HL-60/S4 (cell line): ENCODE data around the gene SUMF1.
"Not testable (repeated sequence)": the region's sequence is repeated elsewhere in the genome, so short reads cannot be mapped to it uniquely, and the experiment has no call there.

Experiments used
- in situ Hi-C: fragments of 300-500 bp; cut with MboI; formaldehyde crosslinking; loops from 2 replicates; pipeline ENCODE4 v1.14.3; 2022; ENCODE audit warnings: low sequenced_read_pairs

Gene SUMF1

GRCh38 chr3:4462369-4463040 lies 4.6 kb downstream of the SUMF1 start:
- in situ Hi-C loops: no loop called here

DNA sequence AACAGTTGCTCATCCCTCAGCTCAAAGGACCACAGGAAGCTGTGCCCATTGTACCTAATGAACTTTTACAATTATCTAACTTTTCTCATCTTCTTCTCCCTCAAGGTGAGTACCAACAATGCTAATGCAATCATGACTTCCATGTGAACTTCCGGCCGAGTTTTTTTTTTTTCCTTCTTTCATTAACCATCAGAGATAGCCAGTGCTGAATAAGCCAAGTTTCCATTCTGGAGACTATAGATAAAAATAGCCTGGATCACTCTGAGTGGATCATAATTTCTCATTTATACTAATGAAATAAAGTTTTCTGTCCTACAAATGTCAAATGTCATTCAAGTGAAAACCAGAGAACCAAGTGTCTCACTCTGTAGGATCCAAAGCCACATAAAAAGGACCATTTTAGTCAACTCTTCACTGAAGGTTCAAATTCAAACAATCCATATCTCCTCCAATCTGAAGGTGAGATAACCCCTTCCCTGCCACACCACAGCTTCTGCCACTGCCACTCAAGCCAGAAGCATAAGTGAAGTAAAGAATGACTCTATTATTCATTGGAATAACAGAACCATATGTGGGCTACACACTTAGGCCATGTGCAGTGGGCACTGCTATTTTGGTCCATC lies 5.5 kb downstream of the SUMF1 start:
- in situ Hi-C loops: no loop called here

DNA sequence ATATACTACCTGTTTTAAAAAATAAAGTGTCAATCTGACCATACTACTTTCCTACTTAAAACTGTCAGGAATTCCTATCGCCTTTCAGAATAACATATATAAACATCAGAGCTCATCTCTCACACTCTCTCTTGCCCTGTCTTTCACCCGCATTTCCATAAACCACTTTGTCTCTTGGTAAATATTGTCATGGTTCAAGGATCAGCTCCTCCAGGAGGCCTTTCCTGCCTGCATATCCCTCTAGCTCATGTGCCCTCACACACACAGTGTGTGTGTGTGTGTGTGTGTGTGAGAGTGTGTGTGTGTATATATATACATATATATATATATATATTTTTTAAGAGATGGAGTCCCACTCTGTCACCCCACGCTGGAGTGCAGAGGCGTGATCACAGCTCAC lies 6.7 kb downstream of the SUMF1 start:
- in situ Hi-C loops: no loop called here

DNA sequence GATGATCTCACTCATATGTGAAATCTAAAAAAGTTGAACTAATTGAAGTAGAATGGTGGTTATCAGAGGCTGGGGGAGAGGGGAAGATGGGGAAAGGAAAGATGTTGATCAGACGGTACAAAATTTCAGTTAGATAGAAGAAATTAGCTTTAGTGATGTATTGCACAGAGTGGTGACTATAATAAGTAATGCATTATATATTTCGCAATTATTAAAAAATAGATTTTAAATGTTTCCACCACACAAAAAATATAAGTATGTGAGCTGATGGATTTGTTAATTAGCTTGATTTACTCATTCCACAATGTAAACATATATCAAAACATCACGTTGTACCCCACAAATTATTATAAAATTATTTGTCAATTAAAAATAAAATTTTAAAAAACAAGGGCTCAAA lies 8.1 kb downstream of the SUMF1 start:
- in situ Hi-C loops: no loop called here

- in situ Hi-C loops: not testable (repeated sequence)
Measured at GRCh38 chr3:4456780-4457179, 10.3 kb downstream of the SUMF1 start.

GRCh38 chr3:4454142-4454541 lies 12.9 kb downstream of the SUMF1 start:
- in situ Hi-C loops: no loop called here

GRCh38 chr3:4449043-4449805 lies 17.8 kb downstream of the SUMF1 start:
- in situ Hi-C loops: no loop called here

- in situ Hi-C loops: no loop called here
Measured at GRCh38 chr3:4448187-4448586, 18.9 kb downstream of the SUMF1 start.

GRCh38 chr3:4447295-4447999 lies 19.6 kb downstream of the SUMF1 start:
- in situ Hi-C loops: no loop called here

GRCh38 chr3:4440951-4441350 lies 26.1 kb downstream of the SUMF1 start:
- in situ Hi-C loops: no loop called here

GRCh38 chr3:4438296-4438695 lies 28.8 kb downstream of the SUMF1 start:
- in situ Hi-C loops: no loop called here

GRCh38 chr3:4432259-4432658 lies 34.8 kb downstream of the SUMF1 start:
- in situ Hi-C loops: no loop called here

GRCh38 chr3:4429648-4430350 lies 37.3 kb downstream of the SUMF1 start:
- in situ Hi-C loops: no loop called here

- in situ Hi-C loops: no loop called here
Measured at GRCh38 chr3:4426782-4427344, 40.2 kb downstream of the SUMF1 start.

GRCh38 chr3:4426261-4426781 lies 40.7 kb downstream of the SUMF1 start:
- in situ Hi-C loops: no loop called here

- in situ Hi-C loops: no loop called here
Measured at GRCh38 chr3:4425707-4426106, 41.4 kb downstream of the SUMF1 start.

GRCh38 chr3:4425055-4425454 lies 42.0 kb downstream of the SUMF1 start:
- in situ Hi-C loops: no loop called here

GRCh38 chr3:4421121-4421520 lies 45.9 kb downstream of the SUMF1 start:
- in situ Hi-C loops: no loop called here

DNA sequence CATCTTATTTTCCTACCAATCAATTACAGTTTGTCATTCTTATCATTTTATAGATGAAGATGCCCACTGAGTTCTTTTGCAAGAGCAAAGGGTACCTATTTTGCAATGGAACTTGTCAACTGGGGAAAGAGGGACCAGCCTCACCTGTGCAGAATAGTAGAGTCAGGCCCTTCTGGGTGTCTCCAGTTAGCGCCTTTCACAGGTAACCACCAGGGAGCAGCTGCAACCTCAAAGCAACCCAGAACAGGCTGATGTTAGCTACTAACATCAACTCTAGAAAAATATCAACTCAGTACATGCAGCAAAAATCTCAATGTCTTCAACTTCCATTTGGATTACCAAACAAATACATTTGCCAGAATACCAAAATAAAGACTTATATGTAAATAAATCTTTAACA lies 47.1 kb downstream of the SUMF1 start:
- in situ Hi-C loops: no loop called here

DNA sequence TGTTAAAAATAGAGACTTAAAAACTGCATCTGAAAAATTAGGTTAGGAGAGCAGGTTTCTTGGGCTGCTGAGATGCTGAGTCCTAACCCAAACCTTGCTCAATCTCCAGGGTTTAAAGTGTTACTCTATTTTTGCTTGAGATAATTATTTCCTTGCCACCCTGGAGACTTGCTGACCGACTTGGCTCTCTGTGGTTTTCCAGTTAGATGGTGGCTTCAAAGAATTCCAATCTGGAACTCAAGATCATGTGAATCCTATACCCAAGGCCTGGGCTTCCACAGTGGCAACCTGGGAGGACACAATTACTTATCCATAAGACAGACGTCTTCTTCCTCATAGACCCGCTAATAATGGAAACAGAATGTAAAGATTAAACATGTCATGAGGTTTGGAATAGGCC lies 47.7 kb downstream of the SUMF1 start:
- in situ Hi-C loops: no loop called here
